Measurements from ENCODE around the gene ARFIP2.
A peak's percentile ranks its signal among the peaks of the same experiment; 100 is the strongest.

ARFIP2 gene

GRCh38 chr11:6442441-6442840 is 38.7 kb downstream of the ARFIP2 start:
- no peak for DNase-seq (ENCODE audit: low spot score)

- no peak for DNase-seq (ENCODE audit: low spot score)
These were observed 40.2 kb downstream of the ARFIP2 start, which contains the start of gene HPX for GRCh38 chr11:6440906-6441358. Gene HPX, minus strand, starts transcription at chr11:6440987. Its CDS starts 24 bp downstream, at chr11:6440963.

DNA sequence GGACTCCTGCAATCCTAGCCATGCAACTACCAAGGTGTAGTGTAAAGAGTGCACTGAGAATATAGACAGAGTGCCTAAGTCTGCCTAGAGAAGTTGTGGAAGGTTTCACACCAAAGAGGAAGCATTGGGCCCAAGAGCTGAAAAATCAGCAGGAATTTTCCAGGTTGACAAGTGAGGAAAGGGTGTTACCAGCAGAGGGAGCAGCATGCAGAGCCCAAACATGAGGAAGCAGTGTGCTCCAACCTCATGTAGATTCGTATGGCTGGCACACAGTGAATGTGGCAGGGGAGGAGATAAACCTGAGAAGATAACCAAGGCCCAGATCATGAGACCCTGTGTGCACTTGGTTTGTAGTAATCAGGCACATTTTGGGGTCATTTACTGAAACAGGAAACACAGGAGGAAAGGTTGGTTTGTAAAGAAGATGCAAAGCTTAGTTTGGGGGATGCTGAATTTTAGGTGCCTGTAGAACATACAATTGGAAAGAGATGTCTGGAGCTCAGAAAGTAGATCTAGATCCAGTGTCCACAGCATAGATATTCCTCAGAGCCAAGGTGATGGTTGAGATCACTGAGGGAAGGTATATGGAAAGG is 42.1 kb downstream of the ARFIP2 start:
- peak; percentile 49 for DNase-seq (ENCODE audit: low spot score)

GRCh38 chr11:6437993-6438392 is 43.1 kb downstream of the ARFIP2 start:
- peak; percentile 13 for DNase-seq (ENCODE audit: low spot score)

- DNase-seq (ENCODE audit: low spot score), result no peak
These were observed 43.7 kb downstream of the ARFIP2 start for GRCh38 chr11:6437423-6437822.

GRCh38 chr11:6433998-6434660 is 47.0 kb downstream of the ARFIP2 start:
- DNase-seq (ENCODE audit: low spot score), result no peak

- no peak for DNase-seq (ENCODE audit: low spot score)
These were observed 49.3 kb downstream of the ARFIP2 start for GRCh38 chr11:6431861-6432260.

DNA sequence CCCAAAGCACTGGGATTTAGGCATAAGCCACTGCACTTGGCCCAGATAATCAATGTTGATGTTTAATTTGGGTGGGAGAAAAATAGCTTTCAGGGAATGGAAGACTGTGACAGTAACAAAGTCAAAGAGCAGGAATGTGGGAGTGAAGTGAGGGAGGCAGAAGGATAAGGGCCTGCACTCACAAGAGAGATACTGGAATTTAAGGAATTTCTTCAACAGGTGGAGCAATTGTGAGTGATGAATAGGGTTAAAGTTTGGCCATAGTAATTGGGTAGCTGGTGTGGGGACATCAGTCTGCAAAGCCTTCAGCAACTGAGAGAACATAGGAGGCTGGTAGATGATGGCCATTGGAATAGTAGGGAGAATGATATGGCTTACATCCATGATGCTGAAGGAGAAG is 53.6 kb downstream of the ARFIP2 start:
- no peak for DNase-seq (ENCODE audit: low spot score)
